ENCODE results near the gene TMEM52.
A peak's percentile ranks its signal among the peaks of the same experiment; 100 is the strongest.

Gene TMEM52

GRCh38 chr1:1959459-1959839 lies 40.4 kb upstream of the TMEM52 start:
- TF ChIP-seq, protein P1, sequence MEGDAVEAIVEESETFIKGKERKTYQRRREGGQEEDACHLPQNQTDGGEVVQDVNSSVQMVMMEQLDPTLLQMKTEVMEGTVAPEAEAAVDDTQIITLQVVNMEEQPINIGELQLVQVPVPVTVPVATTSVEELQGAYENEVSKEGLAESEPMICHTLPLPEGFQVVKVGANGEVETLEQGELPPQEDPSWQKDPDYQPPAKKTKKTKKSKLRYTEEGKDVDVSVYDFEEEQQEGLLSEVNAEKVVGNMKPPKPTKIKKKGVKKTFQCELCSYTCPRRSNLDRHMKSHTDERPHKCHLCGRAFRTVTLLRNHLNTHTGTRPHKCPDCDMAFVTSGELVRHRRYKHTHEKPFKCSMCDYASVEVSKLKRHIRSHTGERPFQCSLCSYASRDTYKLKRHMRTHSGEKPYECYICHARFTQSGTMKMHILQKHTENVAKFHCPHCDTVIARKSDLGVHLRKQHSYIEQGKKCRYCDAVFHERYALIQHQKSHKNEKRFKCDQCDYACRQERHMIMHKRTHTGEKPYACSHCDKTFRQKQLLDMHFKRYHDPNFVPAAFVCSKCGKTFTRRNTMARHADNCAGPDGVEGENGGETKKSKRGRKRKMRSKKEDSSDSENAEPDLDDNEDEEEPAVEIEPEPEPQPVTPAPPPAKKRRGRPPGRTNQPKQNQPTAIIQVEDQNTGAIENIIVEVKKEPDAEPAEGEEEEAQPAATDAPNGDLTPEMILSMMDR (IDR thresholded peaks at IDR 0.05; ENCODE audit: poor library complexity, severe bottlenecking), result no peak
- Histone ChIP-seq H3K27ac (ENCODE audit: poor library complexity, severe bottlenecking) (no peak overlapping the region), H3K4me3 (ENCODE audit: severe bottlenecking) (no peak overlapping the region), H3K27me3 (ENCODE audit: insufficient read depth, poor library complexity, severe bottlenecking) (no peaks in the 10 kb centered on the region), H3K36me3 (ENCODE audit: low read depth) (no peaks in the 10 kb centered on the region), H3K9me3 (ENCODE audit: severe bottlenecking) (no peaks in the 10 kb centered on the region), H3K4me1 (ENCODE audit: insufficient read depth, poor library complexity, severe bottlenecking) (peaks cover 13% of the 10 kb centered on the region)
- ATAC-seq (ENCODE audit: low read depth), result no peak
- no peak for DNase-seq (ENCODE audit: low spot score)

DNA sequence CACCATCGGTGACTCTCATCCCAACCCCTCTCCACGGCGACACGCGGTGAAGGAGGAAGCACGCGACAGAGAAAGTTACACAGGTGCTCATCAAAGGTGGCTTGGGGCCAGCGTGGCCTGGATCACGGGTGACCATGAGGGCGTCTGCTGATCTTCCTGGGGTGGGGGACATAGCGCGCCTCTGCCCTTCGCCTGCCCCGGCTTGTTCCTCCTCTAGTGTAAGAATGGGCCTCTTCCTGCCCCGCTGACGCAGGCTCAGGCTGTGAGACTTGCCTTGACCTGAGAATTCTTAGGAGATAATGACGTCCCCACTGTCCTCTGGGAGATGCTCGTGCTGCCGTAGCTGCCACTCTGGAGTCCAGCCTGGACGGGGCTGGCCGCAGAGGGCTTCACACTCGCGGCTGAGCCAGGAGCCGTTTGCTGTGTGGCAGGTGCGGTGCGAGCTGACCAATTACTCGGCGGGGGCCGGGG lies 39.0 kb upstream of the TMEM52 start:
- H3K27me3 ChIP-seq (ENCODE audit: insufficient read depth, poor library complexity, severe bottlenecking), result no peaks in the 10 kb centered on the region
- H3K4me1 ChIP-seq (ENCODE audit: insufficient read depth, poor library complexity, severe bottlenecking), result peaks cover 13% of the 10 kb centered on the region
- H3K36me3 ChIP-seq (ENCODE audit: low read depth), result no peaks in the 10 kb centered on the region
- no peak overlapping the region for H3K27ac ChIP-seq (ENCODE audit: poor library complexity, severe bottlenecking)
- DNase-seq (ENCODE audit: low spot score), result peak; percentile 54
- TF ChIP-seq, protein P1 (IDR thresholded peaks at IDR 0.05; ENCODE audit: poor library complexity, severe bottlenecking), result no peak
- no peaks in the 10 kb centered on the region for H3K9me3 ChIP-seq (ENCODE audit: severe bottlenecking)
- no peak overlapping the region for H3K4me3 ChIP-seq (ENCODE audit: severe bottlenecking)
- peak; percentile 35; the same call in 1 of the 3 replicates for ATAC-seq (ENCODE audit: low read depth)

- H3K4me1 ChIP-seq (ENCODE audit: insufficient read depth, poor library complexity, severe bottlenecking), result peaks cover 13% of the 10 kb centered on the region
- peak; percentile 61 for DNase-seq (ENCODE audit: low spot score)
Observed at GRCh38 chr1:1957533-1957961, 38.5 kb upstream of the TMEM52 start.

DNA sequence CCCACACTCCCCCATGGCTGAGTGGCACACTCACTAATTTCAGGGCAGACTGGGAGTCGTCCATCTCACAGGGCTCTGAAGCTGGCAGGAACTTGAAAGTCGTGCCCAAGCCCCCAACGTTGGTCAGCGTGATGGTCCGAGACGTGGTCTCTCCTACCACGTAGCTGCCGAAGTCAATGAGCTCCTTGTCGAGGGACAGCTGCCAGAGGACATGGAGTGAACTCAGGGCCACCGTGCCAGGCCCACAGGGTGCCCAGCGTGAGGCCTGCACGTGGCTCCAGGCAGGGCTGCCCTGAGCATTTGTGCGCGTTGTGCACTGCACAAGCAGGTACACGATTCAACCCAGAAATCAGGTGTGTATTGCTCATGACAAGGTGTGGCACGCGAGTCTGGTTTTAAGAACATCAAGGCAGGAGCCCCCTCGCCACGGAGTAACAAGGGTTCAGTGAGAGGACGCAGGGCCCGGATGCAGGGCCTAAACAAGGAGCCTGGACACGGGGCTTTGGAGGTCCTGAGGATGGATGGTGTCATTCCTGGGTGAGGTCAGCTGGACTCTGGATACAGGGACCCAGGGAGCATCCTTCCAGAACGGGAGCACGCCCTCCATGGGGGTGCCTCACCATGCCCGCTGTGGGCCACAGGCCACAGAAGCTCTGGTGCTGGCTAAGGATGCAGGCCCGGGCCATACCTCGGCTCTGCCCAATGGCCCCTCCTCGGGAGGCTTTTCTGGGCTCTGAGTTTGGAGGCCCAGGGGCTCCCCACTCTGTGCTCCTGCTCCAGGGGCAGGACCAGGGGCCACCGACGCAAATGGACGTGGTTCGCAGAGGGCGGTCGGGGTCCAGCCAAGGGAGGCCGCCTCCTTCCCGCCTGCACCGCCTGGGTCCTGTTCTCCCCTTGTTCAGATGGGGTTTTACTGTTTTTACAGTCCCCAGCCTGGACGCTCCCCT lies 37.8 kb upstream of the TMEM52 start:
- H3K36me3 ChIP-seq (ENCODE audit: low read depth), result no peaks in the 10 kb centered on the region
- H3K27ac ChIP-seq (ENCODE audit: poor library complexity, severe bottlenecking), result no peak overlapping the region
- DNase-seq (ENCODE audit: low spot score), result no peak
- no peaks in the 10 kb centered on the region for H3K9me3 ChIP-seq (ENCODE audit: severe bottlenecking)
- H3K4me3 ChIP-seq (ENCODE audit: severe bottlenecking), result no peak overlapping the region
- TF ChIP-seq, protein P1 (IDR thresholded peaks at IDR 0.05; ENCODE audit: poor library complexity, severe bottlenecking), result no peak
- H3K4me1 ChIP-seq (ENCODE audit: insufficient read depth, poor library complexity, severe bottlenecking), result peaks cover 13% of the 10 kb centered on the region
- H3K27me3 ChIP-seq (ENCODE audit: insufficient read depth, poor library complexity, severe bottlenecking), result no peaks in the 10 kb centered on the region
- no peak for ATAC-seq (ENCODE audit: low read depth)

More at GRCh38 chr1:1957533-1957961, 38.5 kb upstream of the TMEM52 start:
- H3K27me3 ChIP-seq (ENCODE audit: insufficient read depth, poor library complexity, severe bottlenecking), result no peaks in the 10 kb centered on the region
- no peak overlapping the region for H3K4me3 ChIP-seq (ENCODE audit: severe bottlenecking)
- ATAC-seq (ENCODE audit: low read depth), result no peak
- no peaks in the 10 kb centered on the region for H3K36me3 ChIP-seq (ENCODE audit: low read depth)
- no peaks in the 10 kb centered on the region for H3K9me3 ChIP-seq (ENCODE audit: severe bottlenecking)
- H3K27ac ChIP-seq (ENCODE audit: poor library complexity, severe bottlenecking), result no peak overlapping the region
- TF ChIP-seq, protein P1 (IDR thresholded peaks at IDR 0.05; ENCODE audit: poor library complexity, severe bottlenecking), result no peak

DNA sequence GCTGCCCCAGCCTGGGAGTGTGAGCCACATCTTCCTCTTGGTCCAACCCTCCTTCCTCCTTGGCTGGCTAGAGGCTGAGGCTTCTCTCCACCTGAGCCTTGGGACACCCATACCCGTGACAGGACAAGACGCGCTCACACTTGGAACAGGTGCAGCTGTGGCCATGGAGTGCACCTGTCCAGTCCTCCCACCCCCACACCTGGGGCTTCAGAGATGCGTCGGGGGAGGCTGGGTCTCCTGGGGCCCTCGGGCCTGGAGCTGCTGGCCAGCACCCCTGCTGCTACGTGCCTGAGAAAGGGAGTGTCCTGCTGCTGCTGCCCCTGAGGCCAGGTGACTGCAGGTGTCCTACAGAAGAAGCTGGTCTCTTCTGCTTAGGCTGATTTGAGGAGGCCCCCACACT lies 37.0 kb upstream of the TMEM52 start:
- Histone ChIP-seq H3K4me3 (ENCODE audit: severe bottlenecking) (no peak overlapping the region), H3K4me1 (ENCODE audit: insufficient read depth, poor library complexity, severe bottlenecking) (peaks cover 13% of the 10 kb centered on the region), H3K9me3 (ENCODE audit: severe bottlenecking) (no peaks in the 10 kb centered on the region), H3K27ac (ENCODE audit: poor library complexity, severe bottlenecking) (no peak overlapping the region), H3K27me3 (ENCODE audit: insufficient read depth, poor library complexity, severe bottlenecking) (no peaks in the 10 kb centered on the region), H3K36me3 (ENCODE audit: low read depth) (no peaks in the 10 kb centered on the region)
- ATAC-seq (ENCODE audit: low read depth) (no peak), DNase-seq (ENCODE audit: low spot score) (no peak)
- TF ChIP-seq, protein P1 (IDR thresholded peaks at IDR 0.05; ENCODE audit: poor library complexity, severe bottlenecking), result no peak
